Duodenal mucosa (tissue), 2 donors: ENCODE results near the gene C8G.

Source experiments
- H3K27ac ChIP-seq: one replicate; pipeline ENCODE4 v1.7.0; 2013; ENCODE audit warnings: low read depth, low read length
- H3K27me3 ChIP-seq, 2 donors: one replicate each; pipeline ENCODE4 v1.7.0; 2013; ENCODE audit warnings: low read length in 2 of 2, control low read depth in 1 of 2; ENCODE audit not compliant: insufficient read depth in 2 of 2, control insufficient read depth in 1 of 2
- H3K36me3 ChIP-seq, 2 donors: one replicate each; pipeline ENCODE4 v1.7.0; 2013; ENCODE audit warnings: low read length in 2 of 2, control low read depth in 1 of 2; ENCODE audit not compliant: insufficient read depth in 2 of 2, control insufficient read depth in 1 of 2
- H3K4me1 ChIP-seq, 2 donors: one replicate each; pipeline ENCODE4 v1.7.0; 2013; ENCODE audit warnings: low read length in 2 of 2, control low read depth in 1 of 2; ENCODE audit not compliant: insufficient read depth in 2 of 2, control insufficient read depth in 1 of 2
- H3K4me3 ChIP-seq, 2 donors: one replicate each; pipeline ENCODE4 v1.7.0; 2013; ENCODE audit warnings: low read length in 2 of 2, low read depth in 1 of 2
- H3K9ac ChIP-seq, 2 donors: one replicate each; pipeline ENCODE4 v1.7.0; 2013; ENCODE audit warnings: low read length in 2 of 2, low read depth in 1 of 2
- H3K9me3 ChIP-seq, 2 donors: one replicate each; pipeline ENCODE4 v1.7.0; 2013; ENCODE audit warnings: low read length in 2 of 2, control low read depth in 1 of 2; ENCODE audit not compliant: control insufficient read depth in 1 of 2

The C8G gene

DNA sequence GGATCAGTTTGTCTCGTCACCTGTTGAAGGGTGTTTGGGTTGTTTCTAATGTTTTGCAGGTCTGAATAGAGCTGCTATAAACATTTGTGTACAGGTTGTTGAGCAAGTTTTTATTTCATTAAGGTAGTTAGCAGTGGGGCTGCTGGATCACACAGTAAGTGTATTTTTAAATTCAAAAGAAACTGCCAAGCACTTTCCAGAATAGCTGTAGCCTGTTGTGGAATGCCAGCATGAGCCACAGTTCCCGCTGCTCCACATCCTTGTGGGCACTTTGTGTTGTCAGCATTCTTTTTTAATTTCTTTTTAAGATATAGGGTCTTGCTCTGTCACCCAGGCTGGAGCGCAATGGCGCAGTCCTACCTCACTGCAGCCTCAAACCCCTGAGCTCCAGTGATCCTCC lies 15.0 kb upstream of the C8G start:
- no peak overlapping the region for H3K4me3 ChIP-seq
- no peaks in the 10 kb centered on the region for H3K9me3 ChIP-seq
- no peaks in the 10 kb centered on the region for H3K27me3 ChIP-seq
- H3K27ac ChIP-seq: no peak overlapping the region
- H3K4me1 ChIP-seq: no peaks in the 10 kb centered on the region
- H3K9ac ChIP-seq: no peak overlapping the region
- peaks cover 0 to 39% of the 10 kb centered on the region in 2 donors for H3K36me3 ChIP-seq

DNA sequence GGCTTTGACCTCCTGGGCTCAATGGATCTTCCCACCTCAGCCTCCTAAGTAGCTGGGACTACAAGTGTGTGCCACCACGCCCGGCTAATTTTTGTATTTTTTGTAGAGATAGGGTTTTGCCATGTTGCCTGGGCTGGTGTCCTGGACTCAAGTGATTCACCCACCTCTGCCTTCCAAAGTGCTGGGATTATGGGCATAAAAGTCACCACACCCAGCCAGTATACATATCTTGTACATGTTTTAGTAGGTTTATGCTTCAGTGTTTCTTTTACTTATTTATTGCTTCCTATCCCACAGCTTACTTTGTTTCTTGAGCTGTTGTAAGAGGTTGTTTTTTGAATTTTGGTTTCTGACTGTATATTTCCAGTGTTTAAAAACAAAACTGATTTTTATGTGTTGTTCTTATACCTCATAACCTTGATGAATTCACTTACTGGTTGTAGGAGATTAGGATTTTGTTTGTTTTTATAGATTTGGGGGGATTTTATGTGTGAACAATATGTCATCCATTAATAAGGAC lies 13.4 kb upstream of the C8G start:
- no peak overlapping the region for H3K4me3 ChIP-seq
- no peaks in the 10 kb centered on the region for H3K4me1 ChIP-seq
- no peak overlapping the region for H3K9ac ChIP-seq
- no peaks in the 10 kb centered on the region for H3K9me3 ChIP-seq
- no peak overlapping the region for H3K27ac ChIP-seq
- no peaks in the 10 kb centered on the region for H3K27me3 ChIP-seq
- H3K36me3 ChIP-seq: peaks cover 0 to 23% of the 10 kb centered on the region in 2 donors

DNA sequence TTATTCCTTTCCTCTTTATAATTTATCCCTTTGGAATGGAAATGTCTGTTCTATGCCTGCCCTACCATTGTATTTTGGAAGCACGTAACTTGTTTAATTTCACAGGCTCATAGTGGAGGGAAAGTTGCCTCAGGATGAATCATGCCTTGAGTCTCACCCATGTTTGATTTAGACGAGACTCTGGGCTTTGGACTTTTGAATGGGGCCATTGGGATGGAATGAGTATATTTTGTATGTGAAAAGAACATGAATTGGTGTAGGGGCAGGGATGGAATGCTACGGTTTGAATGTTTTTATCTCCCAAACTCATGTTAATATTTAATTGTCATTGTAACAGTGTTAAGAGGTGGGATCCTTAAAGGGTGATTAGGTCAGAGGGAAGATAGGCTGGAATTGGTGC lies 10.8 kb upstream of the C8G start:
- no peaks in the 10 kb centered on the region for H3K9me3 ChIP-seq

DNA sequence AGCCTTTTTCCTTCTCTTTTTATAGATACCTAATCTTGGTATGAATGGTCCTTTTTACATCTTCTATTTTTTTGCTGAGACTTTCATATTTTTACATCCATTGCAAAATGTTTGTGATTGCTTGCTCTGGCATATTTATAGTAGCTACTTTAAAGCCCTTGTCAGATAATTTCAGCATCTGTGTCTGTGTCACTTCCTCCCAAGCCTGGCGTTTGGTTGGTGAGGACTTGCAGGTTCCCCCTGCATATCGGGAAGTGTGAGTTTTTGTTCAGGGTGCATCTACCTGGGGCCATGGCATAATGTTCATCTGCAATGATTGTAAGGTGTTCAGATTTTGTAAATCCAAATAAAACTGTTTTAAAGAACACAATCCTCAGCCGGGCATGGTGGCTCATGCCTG lies 9.4 kb upstream of the C8G start:
- H3K4me3 ChIP-seq: no peak overlapping the region
- no peaks in the 10 kb centered on the region for H3K9me3 ChIP-seq
- no peaks in the 10 kb centered on the region for H3K27me3 ChIP-seq
- H3K4me1 ChIP-seq: no peaks in the 10 kb centered on the region
- no peak overlapping the region for H3K27ac ChIP-seq
- no peak overlapping the region for H3K9ac ChIP-seq
- H3K36me3 ChIP-seq: peaks cover 8 to 27% of the 10 kb centered on the region in 2 donors

More for the DNA sequence above, 10.8 kb upstream of the C8G start:
- Histone ChIP-seq H3K9ac (no peak overlapping the region), H3K27ac (no peak overlapping the region), H3K36me3 (peaks cover 0 to 17% of the 10 kb centered on the region in 2 donors), H3K27me3 (no peaks in the 10 kb centered on the region), H3K4me3 (no peak overlapping the region), H3K4me1 (no peaks in the 10 kb centered on the region)

DNA sequence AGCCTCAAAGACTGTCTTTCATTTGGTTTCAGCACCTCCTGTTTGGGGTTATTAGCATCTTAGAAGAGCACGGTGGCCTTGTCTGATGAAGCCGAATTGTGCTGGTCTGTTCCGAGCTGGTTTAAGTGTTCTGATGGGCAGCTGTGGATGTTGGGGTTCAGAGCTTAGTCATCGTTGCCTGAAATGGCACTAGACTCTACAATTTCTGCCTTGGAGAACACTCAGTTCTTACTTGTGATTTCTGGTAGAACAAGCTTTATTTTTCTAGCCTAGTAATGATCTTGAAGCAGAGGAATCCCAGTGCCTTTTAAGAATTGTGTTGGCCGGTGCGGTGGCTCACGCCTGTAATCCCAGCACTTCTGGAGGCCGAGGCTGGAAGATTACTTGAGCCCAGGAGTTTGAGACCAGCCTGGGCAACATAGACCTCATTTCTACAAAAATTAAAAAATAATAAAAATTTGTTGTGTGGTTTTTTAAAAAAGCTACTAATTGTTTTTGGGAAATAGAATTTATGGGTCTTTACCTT lies 8.3 kb upstream of the C8G start:
- Histone ChIP-seq H3K36me3 (peaks cover 19 to 38% of the 10 kb centered on the region in 2 donors), H3K9me3 (no peaks in the 10 kb centered on the region), H3K9ac (no peak overlapping the region), H3K4me1 (no peaks in the 10 kb centered on the region), H3K27ac (no peak overlapping the region), H3K4me3 (no peak overlapping the region), H3K27me3 (no peaks in the 10 kb centered on the region)

DNA sequence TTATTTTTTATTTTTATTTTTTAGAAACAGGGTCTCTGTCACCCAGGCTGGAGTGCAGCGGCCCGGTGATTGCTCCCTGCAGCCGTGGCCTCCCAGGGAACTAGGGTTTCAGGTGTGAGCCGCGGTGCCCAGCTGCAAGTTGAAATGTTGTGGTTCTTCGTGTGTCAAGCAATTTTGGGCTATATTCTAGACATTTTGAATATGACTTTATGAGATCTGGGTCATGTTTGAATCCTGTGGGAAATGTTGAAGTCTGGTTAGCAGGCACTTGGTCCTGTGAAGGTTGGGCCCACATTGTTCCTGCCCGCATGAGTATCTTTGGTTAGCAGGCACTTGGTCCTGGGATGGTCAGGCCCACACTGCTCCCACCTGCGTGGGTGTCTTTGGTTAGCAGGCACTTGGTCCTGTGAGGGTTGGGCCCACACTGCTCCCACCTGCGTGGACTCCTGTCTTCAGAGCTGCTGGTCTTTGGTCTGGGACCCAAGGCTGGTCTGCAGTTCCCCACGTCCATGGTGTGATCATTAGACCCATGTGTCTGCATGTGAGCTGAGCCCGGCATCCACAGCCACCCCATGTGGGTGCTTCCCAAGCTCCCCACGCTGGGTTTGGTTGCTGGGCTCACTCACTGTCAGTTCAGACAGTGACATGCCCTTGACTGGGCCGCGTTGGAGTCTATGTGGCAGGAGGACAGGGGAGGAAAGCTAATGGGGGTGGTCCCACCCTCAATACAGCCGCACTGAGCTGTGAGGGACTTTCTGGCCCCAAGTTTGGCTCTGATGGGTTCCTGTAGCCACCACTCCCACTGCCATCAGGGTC lies 7.6 kb upstream of the C8G start:
- Histone ChIP-seq H3K27me3 (no peaks in the 10 kb centered on the region), H3K4me1 (no peaks in the 10 kb centered on the region), H3K4me3 (no peak overlapping the region), H3K27ac (no peak overlapping the region), H3K9ac (no peak overlapping the region), H3K36me3 (peaks cover 24 to 44% of the 10 kb centered on the region in 2 donors), H3K9me3 (no peaks in the 10 kb centered on the region)

DNA sequence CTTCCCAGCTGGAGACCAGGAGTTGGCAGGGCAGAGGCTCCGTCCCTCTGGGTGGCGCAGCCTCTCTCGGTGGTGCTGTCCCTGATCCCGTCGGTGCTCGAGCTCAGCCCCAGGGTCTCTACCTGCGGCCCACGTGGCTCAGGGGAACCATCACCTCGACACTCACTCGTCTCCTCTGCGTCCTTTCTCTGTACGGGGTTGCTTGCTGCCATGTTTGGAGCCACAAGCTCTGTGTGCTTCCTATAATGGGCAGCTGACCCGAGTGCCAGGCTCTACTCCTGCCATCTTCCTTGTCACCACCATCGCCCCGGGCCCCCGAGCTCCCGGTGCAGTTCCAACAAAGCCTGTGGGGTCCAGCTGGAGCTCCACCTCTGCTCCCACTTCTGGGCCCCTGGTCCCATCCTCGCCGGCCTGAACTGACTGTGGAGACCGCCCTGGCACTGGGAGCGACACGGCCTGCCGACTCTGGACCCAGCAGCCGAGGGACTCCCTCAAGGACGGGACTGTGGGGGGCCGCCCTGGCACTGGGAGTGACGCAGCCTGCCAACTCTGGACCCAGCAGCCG lies 5.5 kb upstream of the C8G start:
- H3K4me1 ChIP-seq: peaks cover 0 to 14% of the 10 kb centered on the region in 2 donors
- H3K9ac ChIP-seq: no peak overlapping the region
- H3K4me3 ChIP-seq: no peak overlapping the region
- H3K27me3 ChIP-seq: no peaks in the 10 kb centered on the region
- H3K9me3 ChIP-seq: no peaks in the 10 kb centered on the region
- H3K27ac ChIP-seq: no peak overlapping the region
- H3K36me3 ChIP-seq: peaks cover 28 to 53% of the 10 kb centered on the region in 2 donors

DNA sequence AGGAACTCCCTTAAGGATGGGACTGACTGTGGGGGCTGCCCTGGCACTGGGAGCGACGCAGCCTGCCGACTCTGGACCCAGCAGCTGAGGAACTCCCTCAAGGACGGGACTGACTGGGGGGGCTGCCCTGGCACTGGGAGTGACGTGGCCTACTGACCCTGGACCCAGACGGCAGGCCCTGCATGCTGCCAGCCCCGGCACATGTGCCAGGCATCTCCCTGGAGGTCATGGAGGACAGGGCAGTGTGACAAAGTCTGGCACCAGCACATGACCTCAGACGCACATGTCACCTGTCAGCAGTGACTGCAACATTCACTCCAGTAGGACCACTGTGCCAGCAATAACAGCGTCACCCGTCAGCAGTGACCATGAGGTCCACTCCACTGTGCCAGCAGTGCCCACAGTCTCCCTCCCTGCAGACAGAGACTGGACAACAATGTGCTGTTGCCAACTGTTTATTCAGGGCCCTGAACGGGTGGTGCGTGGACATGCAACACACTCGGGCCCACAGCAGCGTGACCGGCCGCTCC lies 5.0 kb upstream of the C8G start:
- H3K4me1 ChIP-seq: peaks cover 3 to 18% of the 10 kb centered on the region in 2 donors
- no peak overlapping the region for H3K9ac ChIP-seq
- no peak overlapping the region for H3K4me3 ChIP-seq
- H3K9me3 ChIP-seq: no peaks in the 10 kb centered on the region
- H3K36me3 ChIP-seq: peaks cover 28 to 53% of the 10 kb centered on the region in 2 donors
- no peaks in the 10 kb centered on the region for H3K27me3 ChIP-seq
- H3K27ac ChIP-seq: no peak overlapping the region

DNA sequence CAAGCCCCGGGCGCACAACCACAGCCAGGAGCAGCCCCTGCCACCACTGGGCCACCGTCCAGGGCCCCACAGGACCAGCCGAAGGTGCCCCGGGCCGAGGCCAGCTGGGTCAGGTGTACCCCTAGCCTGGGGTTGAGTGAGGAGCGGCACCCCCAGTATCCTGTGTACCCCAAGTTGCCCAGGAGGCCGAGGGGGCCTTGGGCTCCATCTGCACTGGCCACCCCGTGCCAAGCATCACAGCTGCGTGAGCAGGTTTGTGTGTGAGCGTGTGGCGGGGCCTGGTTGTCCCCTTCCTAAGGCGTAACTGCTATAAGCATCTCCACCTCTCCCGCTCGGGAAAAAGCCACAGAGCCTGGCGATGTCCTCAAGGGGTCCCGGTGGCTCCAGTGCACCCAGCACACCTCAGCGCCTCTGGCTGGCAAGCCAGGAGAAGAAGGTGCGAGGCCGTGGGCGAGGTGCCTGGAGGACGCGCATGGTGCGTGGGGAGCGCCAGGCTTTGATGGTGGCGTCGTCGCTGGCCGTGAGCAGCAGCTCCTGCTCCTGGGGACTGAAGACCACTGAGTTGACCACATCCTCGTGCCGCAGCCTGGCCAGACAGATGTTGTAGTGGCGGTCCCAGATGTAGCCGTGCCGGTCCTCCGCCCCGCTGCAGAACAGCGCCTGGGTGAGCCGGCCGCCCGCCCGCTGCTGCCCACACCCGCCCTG lies 4.4 kb upstream of the C8G start:
- Histone ChIP-seq H3K4me1 (peaks cover 3 to 22% of the 10 kb centered on the region in 2 donors), H3K4me3 (no peak overlapping the region), H3K36me3 (peaks cover 28 to 53% of the 10 kb centered on the region in 2 donors), H3K27ac (no peak overlapping the region), H3K9ac (no peak overlapping the region), H3K27me3 (no peaks in the 10 kb centered on the region), H3K9me3 (no peaks in the 10 kb centered on the region)
